Bone marrow (tissue), 2 donors: ENCODE data around the gene CARD8.
A peak's percentile ranks its signal among the peaks of the same experiment; 100 is the strongest.
"Not testable (repeated sequence)": the region's sequence is repeated elsewhere in the genome, so short reads cannot be mapped to it uniquely, and the experiment has no call there.

Source experiments
- DNase-seq, 2 donors: peaks; one replicate each; lab custom pipeline; 2025; lab: John Stamatoyannopoulos, UW

Gene CARD8

DNA sequence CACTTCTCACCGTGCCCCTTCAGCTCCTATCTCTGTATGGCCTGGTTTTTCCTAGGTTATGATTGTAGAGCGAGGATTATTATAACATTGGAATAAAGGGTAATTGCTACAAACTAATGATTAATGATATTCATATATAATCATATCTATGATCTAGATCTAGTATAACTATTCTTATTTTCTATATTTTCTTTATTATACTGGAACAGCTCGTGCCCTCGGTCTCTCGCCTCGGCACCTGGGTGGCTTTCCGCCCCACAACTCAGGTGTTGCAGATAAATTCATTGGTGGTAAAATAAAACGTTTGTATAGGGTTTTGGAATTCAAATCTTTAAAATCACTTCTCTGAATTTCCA is 4.6 kb upstream of the CARD8 start:
- DNase-seq: not testable (repeated sequence)

DNA sequence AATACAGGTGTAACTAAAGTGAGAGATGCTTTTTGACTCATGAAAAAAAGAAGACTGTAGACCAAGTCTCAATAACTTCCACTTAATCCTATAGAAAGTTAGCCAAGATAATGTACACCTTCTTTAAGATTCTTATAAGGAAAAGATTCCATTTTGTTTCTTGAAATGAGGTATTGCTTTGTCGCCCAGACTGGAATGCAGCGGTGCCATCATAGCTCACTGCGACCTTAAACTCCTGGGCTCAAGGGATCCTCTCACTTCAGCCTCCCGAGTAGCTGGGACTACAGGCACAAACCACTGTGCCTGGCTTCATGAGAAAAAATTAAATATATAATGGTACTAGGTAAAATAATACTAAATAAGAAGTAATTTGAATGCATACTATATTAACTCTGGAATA is 3.3 kb upstream of the CARD8 start:
- not testable (repeated sequence) for DNase-seq

GRCh38 chr19:48258350-48258749 is 2.6 kb upstream of the CARD8 start:
- DNase-seq: peak in 1 of 2 donors; percentile 22

DNA sequence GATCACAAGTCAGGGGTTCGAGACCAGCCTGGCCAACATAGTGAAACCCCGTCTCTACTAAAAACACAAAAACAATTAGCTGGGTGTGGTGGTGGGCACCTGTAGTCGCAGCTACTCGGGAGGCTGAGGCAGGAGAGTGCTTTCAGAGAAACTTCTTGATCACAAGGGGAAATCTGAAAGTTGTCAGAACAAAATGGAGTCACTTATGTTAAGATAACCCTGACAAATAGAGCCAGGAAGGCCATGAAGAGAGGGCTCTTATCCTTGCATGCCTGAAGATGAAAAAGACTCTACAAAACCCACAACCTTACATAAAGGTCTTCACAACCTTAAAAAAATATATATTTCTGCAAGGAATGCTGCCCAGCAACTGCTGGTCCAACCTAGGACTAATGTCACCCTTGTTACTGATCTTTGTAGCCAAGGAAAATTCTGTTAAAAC is 1.2 kb downstream of the CARD8 start:
- no peak for DNase-seq

DNA sequence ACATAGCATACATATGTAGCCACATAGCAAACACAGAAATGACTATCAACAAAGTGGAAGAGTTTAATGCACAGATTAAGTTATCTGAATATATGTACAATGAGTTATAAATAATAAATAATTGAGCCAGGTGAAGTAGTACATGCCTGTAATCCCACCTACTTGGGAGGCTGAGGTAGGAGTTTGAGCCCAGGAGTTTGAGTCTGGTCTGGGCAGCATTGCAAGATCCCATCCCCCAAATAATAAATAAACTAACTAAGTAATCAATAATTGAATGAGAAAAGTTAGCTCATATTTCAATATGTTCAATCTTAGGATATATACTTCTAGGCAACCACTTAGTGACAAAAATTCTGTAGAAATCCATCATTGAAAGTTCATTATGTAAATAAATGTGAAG is 1.7 kb downstream of the CARD8 start:
- DNase-seq: no peak

DNA sequence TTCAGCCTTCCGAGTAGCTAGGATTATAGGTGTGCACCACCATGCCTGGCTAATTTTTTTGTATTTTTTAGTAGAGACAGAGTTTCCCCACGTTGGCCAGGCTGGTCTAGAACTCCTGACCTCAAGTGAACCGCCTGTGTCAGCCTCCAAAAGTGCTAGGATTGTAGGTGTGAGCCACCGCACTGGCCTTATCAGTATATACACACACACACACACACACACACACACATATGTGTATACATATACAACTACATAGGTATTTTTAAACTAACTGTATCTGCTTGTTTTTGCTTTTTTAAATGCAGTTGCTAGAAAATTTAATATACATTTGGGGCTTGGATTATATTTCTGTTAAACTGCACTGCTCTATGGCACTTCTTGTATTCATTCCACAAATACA is 3.1 kb downstream of the CARD8 start:
- DNase-seq: no peak

- DNase-seq: no peak
Observed at GRCh38 chr19:48250290-48251025, 5.3 kb downstream of the CARD8 start.

- peak; percentile 52 to 91 for DNase-seq
Observed at GRCh38 chr19:48249502-48250014, 6.2 kb downstream of the CARD8 start.

DNA sequence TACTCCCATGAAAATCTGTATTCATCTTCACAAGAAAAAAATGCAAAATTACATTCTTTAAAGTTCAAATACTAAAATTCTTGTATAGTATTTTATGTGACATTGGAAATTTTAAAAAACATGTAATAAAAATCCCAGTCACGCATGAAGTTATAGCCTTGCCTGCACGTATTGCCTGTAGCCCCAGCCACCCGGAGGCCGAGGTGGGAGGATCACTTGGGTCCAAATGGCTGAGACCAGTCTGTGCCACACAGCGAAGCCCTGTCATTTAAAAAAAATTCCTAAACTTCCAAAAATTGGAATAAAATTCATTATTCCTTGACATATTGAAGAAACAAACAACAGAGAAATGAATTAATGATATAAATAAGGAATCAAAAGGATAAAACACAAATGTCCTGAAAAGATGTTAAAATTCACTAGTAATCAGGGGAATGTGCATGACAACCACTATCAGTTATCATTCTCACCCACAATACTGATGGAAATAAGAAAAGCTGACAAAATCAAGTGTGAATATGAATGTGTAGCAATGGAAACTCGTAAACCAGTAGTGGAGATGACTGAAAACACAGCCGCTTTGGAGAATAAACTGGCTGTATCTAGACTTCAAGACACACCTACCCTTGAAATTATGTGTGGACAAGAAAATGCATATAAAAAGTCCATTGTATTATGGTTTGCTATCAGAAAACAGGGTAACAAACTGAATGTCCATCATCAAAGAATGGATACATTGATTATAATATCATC is 7.5 kb downstream of the CARD8 start:
- no peak for DNase-seq

DNA sequence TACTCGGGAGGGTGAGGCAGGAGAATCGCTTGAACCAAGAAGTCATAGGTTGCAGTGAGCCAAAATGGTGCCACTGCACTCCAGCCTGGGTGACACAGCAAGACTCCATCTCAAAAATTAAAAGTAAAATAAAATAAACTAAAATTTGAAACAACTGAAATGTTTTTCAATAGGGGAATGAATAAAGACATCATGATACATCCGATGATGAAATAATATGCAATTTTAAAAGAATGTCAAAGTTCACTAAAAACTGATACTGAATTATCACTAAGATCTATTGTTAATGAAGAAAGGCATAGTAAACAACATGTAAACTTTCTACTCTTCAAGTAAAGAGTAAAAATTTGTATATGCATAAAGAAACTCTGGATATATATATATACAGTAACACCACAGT is 8.5 kb downstream of the CARD8 start:
- DNase-seq: no peak

DNA sequence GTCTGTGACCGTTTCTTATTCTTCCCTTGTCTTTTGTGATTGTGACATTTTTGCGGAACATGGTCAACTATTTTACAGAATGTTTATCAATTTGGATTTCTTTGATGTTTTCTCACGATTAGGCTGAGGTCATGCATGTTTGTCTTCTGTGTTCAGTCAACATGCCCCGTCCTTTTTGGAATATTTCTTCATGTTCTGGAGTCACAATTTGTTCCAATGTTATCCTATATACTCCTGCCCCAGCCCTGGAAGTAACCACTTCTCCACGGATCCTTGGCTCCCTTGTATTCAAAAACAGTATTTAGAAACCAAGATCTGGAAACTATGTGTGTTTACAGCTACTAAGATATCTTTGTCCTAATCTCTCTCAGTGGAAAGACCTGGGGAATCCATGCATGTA is 9.6 kb downstream of the CARD8 start:
- no peak for DNase-seq

- DNase-seq: peak in 1 of 2 donors; percentile 53
Observed at GRCh38 chr19:48244281-48244680, 11.4 kb downstream of the CARD8 start.

- not testable (repeated sequence) for DNase-seq
Observed at GRCh38 chr19:48241771-48242170, 13.9 kb downstream of the CARD8 start.

GRCh38 chr19:48239582-48240141 is 16.1 kb downstream of the CARD8 start:
- DNase-seq: no peak

GRCh38 chr19:48239120-48239519 is 16.6 kb downstream of the CARD8 start:
- DNase-seq: no peak

GRCh38 chr19:48237057-48237456 is 18.7 kb downstream of the CARD8 start:
- no peak for DNase-seq

GRCh38 chr19:48230555-48231129 is 25.1 kb downstream of the CARD8 start:
- no peak for DNase-seq

- no peak for DNase-seq
Observed at GRCh38 chr19:48221628-48222027, 34.1 kb downstream of the CARD8 start.

DNA sequence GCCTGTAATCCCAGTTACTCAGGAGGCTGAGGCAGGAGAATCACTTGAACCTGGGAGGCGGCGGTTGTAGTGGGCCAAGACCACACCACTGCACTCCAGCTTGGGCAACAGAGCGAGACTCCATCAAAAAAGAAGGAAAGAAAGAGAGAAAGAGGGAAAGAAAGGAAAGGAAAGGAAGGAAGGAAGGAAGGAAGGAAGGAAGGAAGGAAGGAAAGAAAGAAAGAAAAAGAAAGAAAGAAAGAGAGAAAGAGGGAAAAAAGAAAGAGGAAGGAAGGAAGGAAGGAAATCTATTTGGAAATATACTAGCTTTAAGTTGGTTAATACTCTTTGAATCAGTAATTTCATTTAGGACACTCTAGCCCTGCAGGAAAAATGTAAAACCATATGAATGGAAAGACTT is 34.9 kb downstream of the CARD8 start:
- not testable (repeated sequence) for DNase-seq

- DNase-seq: no peak
Observed at GRCh38 chr19:48218997-48219396, 36.7 kb downstream of the CARD8 start.

- DNase-seq: no peak
Observed at GRCh38 chr19:48216933-48217332, 38.8 kb downstream of the CARD8 start.

GRCh38 chr19:48213959-48214358 is 41.8 kb downstream of the CARD8 start:
- DNase-seq: no peak

DNA sequence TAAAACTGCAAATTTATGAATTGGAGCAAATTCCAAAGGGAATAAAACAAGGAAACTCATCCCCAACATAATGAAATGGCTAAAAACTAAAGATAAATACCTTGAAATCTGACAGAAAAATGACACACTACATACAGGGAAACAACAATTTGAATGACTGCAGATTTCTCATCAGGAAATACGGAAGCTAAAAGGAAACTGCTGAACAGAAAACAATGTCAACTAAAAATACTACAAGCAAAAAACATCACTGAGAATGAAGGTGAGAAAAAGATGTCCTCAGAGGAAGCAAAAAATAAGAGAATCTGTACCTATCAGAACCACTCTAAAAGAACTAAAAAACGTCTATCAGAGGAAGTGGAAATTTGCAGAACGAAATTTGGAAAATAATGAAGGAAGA is 45.7 kb downstream of the CARD8 start:
- DNase-seq: no peak
